ENCODE results near the gene OR6C70. TPM values are rescaled to one million over a fixed set of nuclear protein-coding genes. Genes with fewer than 3 reads are reported as not detected.

OR6C70 gene
- total and polyA plus RNA-seq, 9 of the 15 experiments (the other 6 are each of a cell fraction or from before 2014, with no cell fraction given) = not detected

DNA sequence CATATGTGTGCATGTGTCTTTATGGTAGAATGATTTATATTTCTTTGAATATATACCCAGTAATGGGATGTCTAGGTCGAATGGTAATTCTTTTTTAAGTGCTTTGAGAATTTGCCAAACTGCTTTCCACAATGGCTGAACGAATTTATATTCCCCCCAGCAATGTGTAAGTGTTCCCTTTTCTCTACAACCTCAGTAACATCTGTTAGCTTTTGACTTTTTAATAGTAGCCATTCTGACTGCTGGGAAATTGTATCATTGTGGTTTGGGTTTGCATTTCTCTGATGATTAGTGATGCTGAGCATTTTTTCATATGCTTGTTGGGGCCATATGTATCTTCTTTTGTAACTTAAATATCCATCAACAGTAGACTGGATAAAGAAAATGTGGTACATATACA is 31.7 kb upstream of the OR6C70 start:
- in situ Hi-C loops (cut with MboI) (no loop called here), intact Hi-C loops (cut with micrococcal nuclease) (no loop called here)
- no peak for ATAC-seq
- H3K4me3 ChIP-seq = no peak overlapping the region
- POLR2A ChIA-PET = no interaction called here
- CTCF ChIA-PET (ENCODE audit: low intra/inter-chr PET ratio) = no interaction called here
- no peak for DNase-seq (ENCODE audit: extremely low read depth in 1 of 4, low spot score in 3 of 4)
- no peak for FAIRE-seq
- H3K36me3 ChIP-seq (ENCODE audit: control insufficient read depth, insufficient read depth, low read length) = no peaks in the 10 kb centered on the region
- 0% methylated on average over 2 of the region's 2 CpGs for WGBS (ENCODE audit: insufficient coverage, low coverage, missing lambda C conversion rate)
- no TSS peak for BruUV-seq (replicated peaks)
- TF ChIP-seq SMARCC2 (IDR thresholded peaks at IDR 0.05; ENCODE audit: low read depth) (no peak), NRF1 (conservative IDR thresholded peaks at IDR 0.05 in 1 of 2, IDR thresholded peaks at IDR 0.05 in 1 of 2) (no peak), RBM15 (IDR thresholded peaks at IDR 0.05; ENCODE audit: insufficient read depth, low read length) (no peak), MCM3 (IDR thresholded peaks at IDR 0.05) (no peak), ZNF143 (CRISPR knock-in tag; IDR thresholded peaks at IDR 0.05) (no peak), CCAR2 (IDR thresholded peaks at IDR 0.05; ENCODE audit: low read depth, low read length) (no peak), CHCHD3 (CRISPR knock-in tag; IDR thresholded peaks at IDR 0.05) (no peak), ZNF324 (CRISPR knock-in tag; IDR thresholded peaks at IDR 0.05) (no peak), PHB (CRISPR knock-in tag; IDR thresholded peaks at IDR 0.05) (no peak), MTA3 (IDR thresholded peaks at IDR 0.05; ENCODE audit: borderline replicate concordance) (no peak), RUNX1 (IDR thresholded peaks at IDR 0.05; ENCODE audit: low read depth) (no peak), GABPB1 (CRISPR knock-in tag; IDR thresholded peaks at IDR 0.05) (no peak), MEF2D (tag; conservative IDR thresholded peaks at IDR 0.05; ENCODE audit: low read depth) (no peak), HNRNPK (IDR thresholded peaks at IDR 0.05; ENCODE audit: low read depth, low read length, poor library complexity, severe bottlenecking) (no peak), KDM1A (IDR thresholded peaks at IDR 0.05) (no peak), TSC22D4 (tag; IDR thresholded peaks at IDR 0.05) (no peak), ZNF23 (CRISPR knock-in tag; IDR thresholded peaks at IDR 0.05) (no peak)
- TF ChIP-seq, protein P1, sequence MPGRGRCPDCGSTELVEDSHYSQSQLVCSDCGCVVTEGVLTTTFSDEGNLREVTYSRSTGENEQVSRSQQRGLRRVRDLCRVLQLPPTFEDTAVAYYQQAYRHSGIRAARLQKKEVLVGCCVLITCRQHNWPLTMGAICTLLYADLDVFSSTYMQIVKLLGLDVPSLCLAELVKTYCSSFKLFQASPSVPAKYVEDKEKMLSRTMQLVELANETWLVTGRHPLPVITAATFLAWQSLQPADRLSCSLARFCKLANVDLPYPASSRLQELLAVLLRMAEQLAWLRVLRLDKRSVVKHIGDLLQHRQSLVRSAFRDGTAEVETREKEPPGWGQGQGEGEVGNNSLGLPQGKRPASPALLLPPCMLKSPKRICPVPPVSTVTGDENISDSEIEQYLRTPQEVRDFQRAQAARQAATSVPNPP (IDR thresholded peaks at IDR 0.05; ENCODE audit: borderline replicate concordance, insufficient read depth, insufficient read length) = no peak
- TF ChIP-seq, protein P2, sequence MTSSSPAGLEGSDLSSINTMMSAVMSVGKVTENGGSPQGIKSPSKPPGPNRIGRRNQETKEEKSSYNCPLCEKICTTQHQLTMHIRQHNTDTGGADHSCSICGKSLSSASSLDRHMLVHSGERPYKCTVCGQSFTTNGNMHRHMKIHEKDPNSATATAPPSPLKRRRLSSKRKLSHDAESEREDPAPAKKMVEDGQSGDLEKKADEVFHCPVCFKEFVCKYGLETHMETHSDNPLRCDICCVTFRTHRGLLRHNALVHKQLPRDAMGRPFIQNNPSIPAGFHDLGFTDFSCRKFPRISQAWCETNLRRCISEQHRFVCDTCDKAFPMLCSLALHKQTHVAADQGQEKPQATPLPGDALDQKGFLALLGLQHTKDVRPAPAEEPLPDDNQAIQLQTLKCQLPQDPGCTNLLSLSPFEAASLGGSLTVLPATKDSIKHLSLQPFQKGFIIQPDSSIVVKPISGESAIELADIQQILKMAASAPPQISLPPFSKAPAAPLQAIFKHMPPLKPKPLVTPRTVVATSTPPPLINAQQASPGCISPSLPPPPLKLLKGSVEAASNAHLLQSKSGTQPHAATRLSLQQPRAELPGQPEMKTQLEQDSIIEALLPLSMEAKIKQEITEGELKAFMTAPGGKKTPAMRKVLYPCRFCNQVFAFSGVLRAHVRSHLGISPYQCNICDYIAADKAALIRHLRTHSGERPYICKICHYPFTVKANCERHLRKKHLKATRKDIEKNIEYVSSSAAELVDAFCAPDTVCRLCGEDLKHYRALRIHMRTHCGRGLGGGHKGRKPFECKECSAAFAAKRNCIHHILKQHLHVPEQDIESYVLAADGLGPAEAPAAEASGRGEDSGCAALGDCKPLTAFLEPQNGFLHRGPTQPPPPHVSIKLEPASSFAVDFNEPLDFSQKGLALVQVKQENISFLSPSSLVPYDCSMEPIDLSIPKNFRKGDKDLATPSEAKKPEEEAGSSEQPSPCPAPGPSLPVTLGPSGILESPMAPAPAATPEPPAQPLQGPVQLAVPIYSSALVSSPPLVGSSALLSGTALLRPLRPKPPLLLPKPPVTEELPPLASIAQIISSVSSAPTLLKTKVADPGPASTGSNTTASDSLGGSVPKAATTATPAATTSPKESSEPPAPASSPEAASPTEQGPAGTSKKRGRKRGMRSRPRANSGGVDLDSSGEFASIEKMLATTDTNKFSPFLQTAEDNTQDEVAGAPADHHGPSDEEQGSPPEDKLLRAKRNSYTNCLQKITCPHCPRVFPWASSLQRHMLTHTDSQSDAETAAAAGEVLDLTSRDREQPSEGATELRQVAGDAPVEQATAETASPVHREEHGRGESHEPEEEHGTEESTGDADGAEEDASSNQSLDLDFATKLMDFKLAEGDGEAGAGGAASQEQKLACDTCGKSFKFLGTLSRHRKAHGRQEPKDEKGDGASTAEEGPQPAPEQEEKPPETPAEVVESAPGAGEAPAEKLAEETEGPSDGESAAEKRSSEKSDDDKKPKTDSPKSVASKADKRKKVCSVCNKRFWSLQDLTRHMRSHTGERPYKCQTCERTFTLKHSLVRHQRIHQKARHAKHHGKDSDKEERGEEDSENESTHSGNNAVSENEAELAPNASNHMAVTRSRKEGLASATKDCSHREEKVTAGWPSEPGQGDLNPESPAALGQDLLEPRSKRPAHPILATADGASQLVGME (CRISPR knock-in tag; IDR thresholded peaks at IDR 0.05) = no peak
- no peaks in the 10 kb centered on the region for H3K79me2 ChIP-seq (ENCODE audit: control insufficient read depth, insufficient read depth, low read length)
- H3K4me1 ChIP-seq (replicated peaks in 1 of 2; ENCODE audit: control insufficient read depth in 2 of 2, insufficient read depth in 2 of 2, low read length in 2 of 2) = peaks cover 0 to 13% of the 10 kb centered on the region in 2 experiments; a peak in 1 of 5 replicates
- no peaks in the 10 kb centered on the region for H3K9me3 ChIP-seq (replicated peaks; ENCODE audit: control insufficient read depth, insufficient read depth, low read depth, low read length)
- no peaks in the 10 kb centered on the region for H4K20me1 ChIP-seq (replicated peaks; ENCODE audit: control insufficient read depth, insufficient read depth, low read length)
- no peak overlapping the region for H2AFZ ChIP-seq (ENCODE audit: low read depth, low read length)
- no peaks in the 10 kb centered on the region for H3K27me3 ChIP-seq (ENCODE audit: control insufficient read depth in 2 of 2, insufficient read depth in 2 of 2, low read length in 2 of 2)
- H3K27ac ChIP-seq (ENCODE audit: extremely low read depth, low read depth, low read length) = no peak overlapping the region
- H3K9ac ChIP-seq (ENCODE audit: insufficient read depth in 1 of 2, low read depth in 2 of 2, low read length in 2 of 2) = no peak overlapping the region
- H3K9me1 ChIP-seq (ENCODE audit: control insufficient read depth, insufficient read depth, low read length) = no peaks in the 10 kb centered on the region
- no peak overlapping the region for H3K4me2 ChIP-seq (ENCODE audit: insufficient read depth, low read length)

All from K562 (cell line).